GM19025 (cell line): Measurements from ENCODE around the gene MRPL45.

Source experiments
- ATAC-seq: cut with Tn5 transposase; IDR thresholded peaks from one replicate; pipeline ENCODE4 v1.9.1; 2021; ENCODE audit warnings: mild to moderate bottlenecking, low read depth, moderate library complexity; ENCODE audit not compliant: unreplicated experiment

Gene MRPL45

GRCh38 chr17:38343608-38344419, 46.8 kb downstream of the MRPL45 start, which contains the start of gene GPR179:
Gene GPR179, minus strand, starts transcription at chr17:38343956. Its CDS starts 167 bp downstream, at chr17:38343789.
- ATAC-seq: no peak

- ATAC-seq: no peak
Measured at GRCh38 chr17:38344420-38344745, 47.4 kb downstream of the MRPL45 start.

GRCh38 chr17:38345743-38346142, 48.8 kb downstream of the MRPL45 start:
- no peak for ATAC-seq

GRCh38 chr17:38349097-38349730, 52.2 kb downstream of the MRPL45 start:
- ATAC-seq: no peak

- no peak for ATAC-seq
Measured at GRCh38 chr17:38350035-38350434, 53.1 kb downstream of the MRPL45 start.

GRCh38 chr17:38351412-38352222, 54.6 kb downstream of the MRPL45 start, which contains the start of gene SOCS7:
Gene SOCS7, plus strand, starts transcription at chr17:38351844. Its CDS starts 209 bp downstream, at chr17:38352053.
- peak; percentile 92 for ATAC-seq

- no peak for ATAC-seq
Measured at GRCh38 chr17:38352245-38353085, 55.5 kb downstream of the MRPL45 start.

- ATAC-seq: no peak
Measured at GRCh38 chr17:38353086-38353604, 56.2 kb downstream of the MRPL45 start.

- ATAC-seq: no peak
Measured at GRCh38 chr17:38353668-38354067, 56.7 kb downstream of the MRPL45 start.

- no peak for ATAC-seq
Measured at GRCh38 chr17:38354466-38354865, 57.5 kb downstream of the MRPL45 start.

GRCh38 chr17:38355251-38355650, 58.3 kb downstream of the MRPL45 start:
- ATAC-seq: no peak

GRCh38 chr17:38357486-38358123, 60.6 kb downstream of the MRPL45 start:
- no peak for ATAC-seq

- no peak for ATAC-seq
Measured at GRCh38 chr17:38358586-38359513, 61.9 kb downstream of the MRPL45 start.

- ATAC-seq: no peak
Measured at GRCh38 chr17:38361694-38362465, 64.9 kb downstream of the MRPL45 start.

GRCh38 chr17:38363016-38363415, 66.0 kb downstream of the MRPL45 start:
- ATAC-seq: no peak

- no peak for ATAC-seq
Measured at GRCh38 chr17:38364741-38365140, 67.8 kb downstream of the MRPL45 start.

GRCh38 chr17:38369124-38369886, 72.3 kb downstream of the MRPL45 start:
- no peak for ATAC-seq
